HG03039 (cell line): ENCODE measurements around the gene TCF15.

ENCODE experiments used
- ATAC-seq: cut with Tn5 transposase; IDR thresholded peaks from one replicate; pipeline ENCODE4 v1.9.1; 2021; ENCODE audit warnings: mild to moderate bottlenecking, moderate library complexity; ENCODE audit not compliant: unreplicated experiment

The TCF15 gene

GRCh38 chr20:558117-558516 lies 52.0 kb downstream of the TCF15 start:
- ATAC-seq: no peak

- no peak for ATAC-seq
Observed at GRCh38 chr20:556984-557383, 53.1 kb downstream of the TCF15 start.

- ATAC-seq: no peak
Observed at GRCh38 chr20:555976-556385, 54.1 kb downstream of the TCF15 start.
